Stimulated activated CD8-positive, alpha-beta memory T cell treated with anti-CD3 and anti-CD28 coated beads, Interleukin-4, amount 100 ng/mL, for 24 hours (primary cell): ENCODE data around the gene GNGT2.

Source experiments
- DNase-seq: peaks from one replicate; pipeline ENCODE4 v3.0.0-alpha.2; 2020; ENCODE audit warnings: low read depth

Gene GNGT2

GRCh38 chr17:49210158-49211029 lies at the start of gene GNGT2, which contains the start of gene ABI3:
TSS of gene GNGT2 (minus strand) at chr17:49210574. CDS start at chr17:49207422, 3,152 bp downstream.
TSS of gene ABI3 (plus strand) at chr17:49210707. CDS start at chr17:49210725, 18 bp downstream.
- peak; percentile 49 for DNase-seq

GRCh38 chr17:49259663-49260010 lies 49.3 kb upstream of the GNGT2 start:
- no peak for DNase-seq

- DNase-seq: no peak
Observed at GRCh38 chr17:49258394-49258793, 48.0 kb upstream of the GNGT2 start.

GRCh38 chr17:49255125-49255524 lies 44.8 kb upstream of the GNGT2 start:
- no peak for DNase-seq

- DNase-seq: no peak
Observed at GRCh38 chr17:49254066-49254465, 43.7 kb upstream of the GNGT2 start.

- no peak for DNase-seq
Observed at GRCh38 chr17:49252148-49252695, 41.8 kb upstream of the GNGT2 start.

GRCh38 chr17:49249890-49250522 lies 39.6 kb upstream of the GNGT2 start:
- DNase-seq: no peak

- no peak for DNase-seq
Observed at GRCh38 chr17:49249292-49249794, 39.0 kb upstream of the GNGT2 start.

GRCh38 chr17:49247944-49248343 lies 37.6 kb upstream of the GNGT2 start:
- DNase-seq: no peak

- no peak for DNase-seq
Observed at GRCh38 chr17:49244839-49245238, 34.5 kb upstream of the GNGT2 start.

- DNase-seq: no peak
Observed at GRCh38 chr17:49242813-49243212, 32.4 kb upstream of the GNGT2 start.

- DNase-seq: no peak
Observed at GRCh38 chr17:49241692-49242397, 31.5 kb upstream of the GNGT2 start.

GRCh38 chr17:49241040-49241439 lies 30.7 kb upstream of the GNGT2 start:
- no peak for DNase-seq

- no peak for DNase-seq
Observed at GRCh38 chr17:49240619-49241018, 30.2 kb upstream of the GNGT2 start.

GRCh38 chr17:49239963-49240362 lies 29.6 kb upstream of the GNGT2 start:
- DNase-seq: no peak

- no peak for DNase-seq
Observed at GRCh38 chr17:49235896-49236295, 25.5 kb upstream of the GNGT2 start.

- DNase-seq: no peak
Observed at GRCh38 chr17:49234509-49235080, 24.2 kb upstream of the GNGT2 start.

GRCh38 chr17:49231563-49231894 lies 21.2 kb upstream of the GNGT2 start:
- DNase-seq: no peak

GRCh38 chr17:49230636-49231562 lies 20.5 kb upstream of the GNGT2 start, which contains the start of gene PHOSPHO1:
TSS of gene PHOSPHO1 (minus strand) at chr17:49230787. CDS start at chr17:49226691, 4,096 bp downstream.
- DNase-seq: peak; percentile 84

- DNase-seq: no peak
Observed at GRCh38 chr17:49229805-49230600, 19.6 kb upstream of the GNGT2 start.
